GM12878 (cell line): ENCODE measurements around the gene HTR6. TPM values are rescaled to one million over a fixed set of nuclear protein-coding genes. Genes with fewer than 3 reads are reported as not detected.

ENCODE experiments used
- ATAC-seq: fragments of 200-7000 bp; cut with Tn5 transposase; 3 replicates; pipeline ENCODE4 v1.9.1; 2020; ENCODE audit warnings: mild to moderate bottlenecking, moderate library complexity
- BruUV-seq: library from RNA; stranded (reverse); fragments of 400-500 nt; replicated peaks from 2 replicates; lab custom pipeline; 2021; lab: Mats Ljungman, UMichigan
- CTCF ChIA-PET: fragments of 300-600 bp; sonication (Branson Sonifier 250); formaldehyde crosslinking; extraction: SDS; loops from one replicate; lab custom pipeline; 2021; ENCODE audit warnings: inconsistent platforms; lab: Yijun Ruan, JAX
- POLR2A ChIA-PET: fragments of 350-600 bp; formaldehyde crosslinking; extraction: SDS; loops from one replicate; lab custom pipeline; 2021; ENCODE audit warnings: inconsistent platforms; lab: Charles Lee
- RAD21 ChIA-PET: fragments of 300-600 bp; sonication (Branson Sonifier 250); formaldehyde crosslinking; loops from one replicate; lab custom pipeline; 2023; ENCODE audit warnings: antibody characterized with exemption; ENCODE audit not compliant: unreplicated experiment; lab: Charles Lee
- SMC1A ChIA-PET: fragments of 300-600 bp; sonication (Branson Sonifier 250); formaldehyde crosslinking; loops from one replicate; lab custom pipeline; 2023; ENCODE audit not compliant: unreplicated experiment, uncharacterized antibody; lab: Charles Lee
- DNase-seq: peaks from one replicate; pipeline ENCODE4 v3.0.0-alpha.2; 2011; ENCODE audit warnings: low read depth, low spot score
- FAIRE-seq: peaks from 3 replicates; lab custom pipeline; 2011; peaks lifted over from hg19 to GRCh38; lab: Jason Lieb, UNC
- H2AFZ ChIP-seq: 2 replicates; pipeline ENCODE4 v1.6.0; 2011; ENCODE audit warnings: low read depth, low read length, control low read depth; ENCODE audit not compliant: control insufficient read depth
- H3K27ac ChIP-seq: 2 replicates; pipeline ENCODE4 v1.5.1; 2011; ENCODE audit warnings: control low read depth; ENCODE audit not compliant: control insufficient read depth, insufficient read depth
- H3K27me3 ChIP-seq, 2 experiments: replicated peaks in 1 of 2; 2 replicates each; pipeline versions ENCODE4 v1.6.0 to v1.6.1; 2011; ENCODE audit warnings: low read length in 1 of 2; ENCODE audit not compliant: control insufficient read depth in 2 of 2, insufficient read depth in 2 of 2
- H3K36me3 ChIP-seq, 2 experiments: 2 replicates each; pipeline ENCODE4 v1.5.1; 2011; ENCODE audit warnings: low read length in 1 of 2; ENCODE audit not compliant: control insufficient read depth in 2 of 2, insufficient read depth in 2 of 2
- H3K4me1 ChIP-seq: 2 replicates; pipeline ENCODE4 v1.6.1; 2011; ENCODE audit warnings: mild to moderate bottlenecking, low read length, moderate library complexity, mixed read lengths; ENCODE audit not compliant: control insufficient read depth, insufficient read depth
- H3K4me2 ChIP-seq: 2 replicates; pipeline ENCODE4 v1.6.0; 2011; ENCODE audit warnings: control low read depth; ENCODE audit not compliant: control insufficient read depth, insufficient read depth
- H3K4me3 ChIP-seq: fragments of 200-600 bp; sonication (generic); 2 replicates; pipeline ENCODE4 v1.5.1; 2016
- H3K79me2 ChIP-seq: 2 replicates; pipeline ENCODE4 v1.6.0; 2011; ENCODE audit warnings: low read length; ENCODE audit not compliant: control insufficient read depth, insufficient read depth
- H3K9ac ChIP-seq: 2 replicates; pipeline ENCODE4 v1.8.0; 2011; ENCODE audit warnings: low read length, control low read depth, mixed read lengths; ENCODE audit not compliant: control insufficient read depth, insufficient read depth
- H3K9me3 ChIP-seq: replicated peaks from 3 replicates; pipeline ENCODE4 v1.5.1; 2011; ENCODE audit warnings: mild to moderate bottlenecking, low read length; ENCODE audit not compliant: control insufficient read depth, insufficient read depth
- H4K20me1 ChIP-seq: 2 replicates; pipeline ENCODE4 v1.6.0; 2011; ENCODE audit not compliant: control insufficient read depth, insufficient read depth
- NBN ChIP-seq: fragments of 450-650 bp; IDR thresholded peaks from 2 replicates; pipeline ENCODE4 v1.6.1; 2016
- SUZ12 ChIP-seq: fragments of 200-600 bp; sonication (generic); IDR thresholded peaks from one replicate; pipeline ENCODE4 v1.6.1; 2018; ENCODE audit warnings: antibody characterized with exemption, mild to moderate bottlenecking; ENCODE audit not compliant: unreplicated experiment
- ZNF384 ChIP-seq: IDR thresholded peaks from 2 replicates; pipeline ENCODE4 v1.6.1; 2012; ENCODE audit warnings: low read depth, mild to moderate bottlenecking, low read length, improper control_type of control experiment, borderline replicate concordance
- WGBS: methylation state at CpG from one replicate; pipeline ENCODE4 v1.1.6; 2016; ENCODE audit warnings: low lambda C conversion rate; ENCODE audit not compliant: insufficient replicate concordance, insufficient coverage; ENCODE audit errors: missing lambda C conversion rate; 5-methylcytosine and 5-hydroxymethylcytosine counted together
- in situ Hi-C: fragments of 300-500 bp; cut with MboI; formaldehyde crosslinking; loops from 9 replicates; pipeline ENCODE4 v1.14.3; 2018; ENCODE audit warnings: mixed read lengths
- intact Hi-C: fragments of 100-400 bp; cut with micrococcal nuclease; formaldehyde crosslinking; loops from one replicate; pipeline ENCODE4 v1.14.2; 2022; ENCODE audit not compliant: unreplicated experiment
- polyA plus RNA-seq, 11 experiments: library from polyadenylated mRNA; depleted of rRNA in 4 of 11; unstranded in 6 of 11; stranded (reverse) in 5 of 11; fragments of >200 nt; fragmentation: Nextera tagmentation in 4 of 11; fragmentation: Illumina TruSeq in 1 of 11; extraction: Ambion mirVana in 4 of 11; extraction: Trizol in 1 of 11; gene quantifications; 1 replicate in 1 of 11; 2 replicates in 10 of 11; pipeline versions ENCODE4 v1.2.1 to v1.2.3, GENCODE V29; 2011 to 2016; ENCODE audit warnings: inconsistent platforms in 2 of 11, missing spikeins in 2 of 11, low read depth in 1 of 11
- total RNA-seq, 4 experiments: library from RNA; depleted of rRNA in 3 of 4; stranded (reverse); fragments of >200 nt in 3 of 4; fragmentation: Illumina TruSeq in 1 of 4; extraction: Trizol in 1 of 4; gene quantifications; 2 replicates each; pipeline versions ENCODE4 v1.2.1 to v1.2.3, GENCODE V29; 2013 to 2021
- TF ChIP-seq, protein P1 (sequence below): fragments of 450-650 bp; IDR thresholded peaks from 2 replicates; pipeline ENCODE4 v1.6.1; 2017; ENCODE audit warnings: antibody characterized with exemption, mild to moderate bottlenecking, moderate library complexity

The HTR6 gene
- total and polyA plus RNA-seq, 10 of the 15 experiments (the other 5 are each of a cell fraction or from before 2014, with no cell fraction given): 0.03 to 5.3 (median 1.7) TPM; not detected in 2

DNA sequence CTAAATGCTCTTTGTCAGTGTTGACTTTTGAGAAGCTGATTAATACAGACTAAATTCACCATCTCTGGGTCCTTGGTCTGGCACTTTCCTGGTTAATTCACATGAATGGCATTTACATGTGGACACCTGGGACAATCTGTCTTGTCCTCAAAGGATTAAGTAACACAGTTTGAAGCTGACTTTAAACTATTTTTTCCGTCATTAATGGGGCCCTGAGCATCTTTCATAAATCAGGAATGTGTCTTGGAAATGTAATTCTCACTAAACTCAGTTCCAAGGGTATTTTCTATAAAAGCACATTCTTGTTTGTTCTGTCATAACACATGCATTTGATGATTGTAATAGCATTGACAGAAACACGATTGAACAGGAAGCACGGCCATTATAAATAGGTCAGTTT is 47.3 kb upstream of the HTR6 start:
- no peak for FAIRE-seq
- intact Hi-C loops: no loop called here
- H3K4me3 ChIP-seq: no peak overlapping the region
- DNase-seq: no peak
- no peak for ATAC-seq
- no peaks in the 10 kb centered on the region for H3K4me1 ChIP-seq
- H3K9me3 ChIP-seq: no peaks in the 10 kb centered on the region
- no peak overlapping the region for H3K4me2 ChIP-seq
- no peak overlapping the region for H2AFZ ChIP-seq
- WGBS: 93% methylated on average over 3 of the region's 3 CpGs
- POLR2A ChIA-PET: interaction anchor here (0.6 kb wide), 1 partner anchor 19 kb away, joined by 3 read pairs; no protein-coding TSS in a partner anchor
- TF ChIP-seq, protein P1, sequence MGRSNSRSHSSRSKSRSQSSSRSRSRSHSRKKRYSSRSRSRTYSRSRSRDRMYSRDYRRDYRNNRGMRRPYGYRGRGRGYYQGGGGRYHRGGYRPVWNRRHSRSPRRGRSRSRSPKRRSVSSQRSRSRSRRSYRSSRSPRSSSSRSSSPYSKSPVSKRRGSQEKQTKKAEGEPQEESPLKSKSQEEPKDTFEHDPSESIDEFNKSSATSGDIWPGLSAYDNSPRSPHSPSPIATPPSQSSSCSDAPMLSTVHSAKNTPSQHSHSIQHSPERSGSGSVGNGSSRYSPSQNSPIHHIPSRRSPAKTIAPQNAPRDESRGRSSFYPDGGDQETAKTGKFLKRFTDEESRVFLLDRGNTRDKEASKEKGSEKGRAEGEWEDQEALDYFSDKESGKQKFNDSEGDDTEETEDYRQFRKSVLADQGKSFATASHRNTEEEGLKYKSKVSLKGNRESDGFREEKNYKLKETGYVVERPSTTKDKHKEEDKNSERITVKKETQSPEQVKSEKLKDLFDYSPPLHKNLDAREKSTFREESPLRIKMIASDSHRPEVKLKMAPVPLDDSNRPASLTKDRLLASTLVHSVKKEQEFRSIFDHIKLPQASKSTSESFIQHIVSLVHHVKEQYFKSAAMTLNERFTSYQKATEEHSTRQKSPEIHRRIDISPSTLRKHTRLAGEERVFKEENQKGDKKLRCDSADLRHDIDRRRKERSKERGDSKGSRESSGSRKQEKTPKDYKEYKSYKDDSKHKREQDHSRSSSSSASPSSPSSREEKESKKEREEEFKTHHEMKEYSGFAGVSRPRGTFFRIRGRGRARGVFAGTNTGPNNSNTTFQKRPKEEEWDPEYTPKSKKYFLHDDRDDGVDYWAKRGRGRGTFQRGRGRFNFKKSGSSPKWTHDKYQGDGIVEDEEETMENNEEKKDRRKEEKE: no peak
- TF ChIP-seq ZNF384 (no peak), NBN (no peak), SUZ12 (no peak)
- RAD21 ChIA-PET: interaction anchor here (0.6 kb wide), 1 partner anchor 9 kb away, joined by 5 read pairs; no protein-coding TSS in a partner anchor
- no TSS peak for BruUV-seq
- CTCF ChIA-PET: interaction anchor here (0.6 to 1.8 kb wide), 7 partner anchors 11 to 349 kb away, joined by 3 to 6 read pairs (median 3); no protein-coding TSS in a partner anchor
- H3K27me3 ChIP-seq: no peaks in the 10 kb centered on the region
- no peak overlapping the region for H3K9ac ChIP-seq
- SMC1A ChIA-PET: no interaction called here
- H4K20me1 ChIP-seq: no peaks in the 10 kb centered on the region
- no peak overlapping the region for H3K27ac ChIP-seq
- H3K79me2 ChIP-seq: peaks cover 4% of the 10 kb centered on the region
- in situ Hi-C loops: no loop called here
- peaks cover 1 to 4% of the 10 kb centered on the region in 2 experiments for H3K36me3 ChIP-seq
